Measurements from ENCODE around the gene SPEF2.

The SPEF2 gene

DNA sequence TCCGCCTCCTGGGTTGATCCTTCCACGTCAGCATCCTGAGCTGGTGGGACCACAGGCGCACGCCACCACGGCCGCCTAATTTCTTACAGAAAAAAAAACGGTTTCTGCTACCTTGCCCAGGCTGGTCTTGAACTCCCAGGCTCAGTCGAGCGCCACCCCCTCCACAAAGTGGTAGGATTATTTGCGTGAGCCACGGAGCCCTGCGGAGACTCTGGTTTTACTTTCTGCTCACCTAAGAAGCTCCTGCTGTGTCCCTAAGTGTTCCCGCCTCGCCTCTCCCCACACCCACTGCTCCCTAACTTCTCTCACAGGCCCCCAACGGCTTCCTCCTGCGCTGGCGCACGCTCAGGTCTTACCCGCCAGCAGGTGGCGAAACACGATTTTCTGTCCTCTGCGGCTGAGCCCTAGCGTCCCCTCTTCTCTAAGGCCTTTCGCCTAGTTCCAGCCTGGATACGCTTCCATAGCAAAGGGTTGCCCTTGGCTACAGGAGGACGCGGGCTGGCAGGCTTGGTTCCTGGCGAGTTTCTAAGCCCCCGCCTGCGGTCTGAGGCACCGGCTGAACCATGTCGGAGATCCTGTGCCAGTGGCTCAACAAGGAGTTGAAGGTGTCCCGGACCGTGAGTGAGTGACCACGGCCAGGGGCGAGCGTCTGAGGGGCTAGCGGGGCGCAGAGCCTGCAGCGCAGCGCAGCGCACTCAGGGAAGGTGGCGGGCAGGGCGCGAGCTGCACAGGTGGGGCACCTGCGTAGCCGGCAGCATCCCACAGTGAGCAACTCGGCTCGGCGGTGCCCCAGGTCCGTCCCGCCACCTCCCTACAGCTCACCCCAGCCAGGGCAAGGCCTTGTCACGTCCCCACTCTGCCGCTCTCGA, at the start of gene SPEF2:
Gene SPEF2 (plus strand): TSS at position 429 of the 869 bp plus-strand sequence. CDS start 135 bp downstream, at position 564.
- Histone ChIP-seq H3K9me3 (ENCODE audit: control insufficient read depth, insufficient read depth, low read length) (no peaks in the 10 kb centered on the region), H3K9ac (ENCODE audit: low read depth, low read length) (peak within 1 kb of the TSS; percentile 63; the same call in 1 of the 2 replicates), H3K4me1 (ENCODE audit: insufficient read depth, low read length) (no peaks in the 10 kb centered on the region), H3K36me3 (ENCODE audit: insufficient read depth, low read length) (no peaks in the 10 kb centered on the region)

- H3K36me3 ChIP-seq (ENCODE audit: insufficient read depth, low read length) = no peaks in the 10 kb centered on the region
Observed at GRCh38 chr5:35575578-35575977, 42.1 kb upstream of the SPEF2 start.

DNA sequence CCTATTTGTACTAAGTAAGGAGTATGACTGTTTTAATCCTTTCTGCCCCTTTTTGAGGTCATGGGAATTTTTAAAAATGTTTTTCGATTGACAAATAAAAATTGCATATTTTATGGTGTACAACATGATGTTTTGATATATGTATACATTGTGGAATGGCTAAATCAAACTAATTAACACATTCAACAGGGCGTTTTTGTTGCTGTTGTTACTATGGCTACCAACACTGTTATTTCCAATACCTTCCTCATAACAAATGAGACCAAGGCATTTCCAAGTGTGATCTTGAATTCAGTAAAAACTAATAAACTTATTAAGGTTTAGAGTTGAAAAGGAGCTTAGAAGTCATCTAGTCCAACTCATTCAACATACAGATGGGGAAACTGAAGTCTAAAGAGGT, 30.2 kb upstream of the SPEF2 start:
- H3K4me1 ChIP-seq (ENCODE audit: insufficient read depth, low read length) = no peaks in the 10 kb centered on the region
- no peaks in the 10 kb centered on the region for H3K9me3 ChIP-seq (ENCODE audit: control insufficient read depth, insufficient read depth, low read length)
- H3K9ac ChIP-seq (ENCODE audit: low read depth, low read length) = no peak overlapping the region
- H3K36me3 ChIP-seq (ENCODE audit: insufficient read depth, low read length) = no peaks in the 10 kb centered on the region

More at GRCh38 chr5:35575578-35575977, 42.1 kb upstream of the SPEF2 start:
- no peaks in the 10 kb centered on the region for H3K9me3 ChIP-seq (ENCODE audit: control insufficient read depth, insufficient read depth, low read length)
- H3K9ac ChIP-seq (ENCODE audit: low read depth, low read length) = no peak overlapping the region
- no peaks in the 10 kb centered on the region for H3K4me1 ChIP-seq (ENCODE audit: insufficient read depth, low read length)

DNA sequence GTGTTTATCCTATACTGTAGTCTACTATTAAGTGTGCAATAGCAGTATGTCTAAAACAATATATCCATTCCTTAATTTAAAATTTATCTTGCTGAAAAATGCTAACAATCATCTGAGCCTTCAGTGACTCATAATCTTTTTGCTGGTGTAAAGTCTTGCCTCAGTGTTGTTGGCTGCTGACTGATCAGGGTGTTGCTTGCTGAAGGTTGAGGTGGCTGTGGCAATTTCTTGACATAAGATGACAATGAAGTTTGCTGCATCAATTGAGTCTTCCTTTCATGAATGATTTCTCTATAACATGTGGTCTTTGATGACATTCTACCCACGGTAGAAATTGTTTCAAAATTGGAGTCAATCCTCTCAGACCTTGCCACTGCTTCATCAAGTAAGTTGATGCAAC, 24.3 kb upstream of the SPEF2 start:
- Histone ChIP-seq H3K9ac (ENCODE audit: low read depth, low read length) (no peak overlapping the region), H3K9me3 (ENCODE audit: control insufficient read depth, insufficient read depth, low read length) (no peaks in the 10 kb centered on the region), H3K36me3 (ENCODE audit: insufficient read depth, low read length) (no peaks in the 10 kb centered on the region), H3K4me1 (ENCODE audit: insufficient read depth, low read length) (no peaks in the 10 kb centered on the region)

DNA sequence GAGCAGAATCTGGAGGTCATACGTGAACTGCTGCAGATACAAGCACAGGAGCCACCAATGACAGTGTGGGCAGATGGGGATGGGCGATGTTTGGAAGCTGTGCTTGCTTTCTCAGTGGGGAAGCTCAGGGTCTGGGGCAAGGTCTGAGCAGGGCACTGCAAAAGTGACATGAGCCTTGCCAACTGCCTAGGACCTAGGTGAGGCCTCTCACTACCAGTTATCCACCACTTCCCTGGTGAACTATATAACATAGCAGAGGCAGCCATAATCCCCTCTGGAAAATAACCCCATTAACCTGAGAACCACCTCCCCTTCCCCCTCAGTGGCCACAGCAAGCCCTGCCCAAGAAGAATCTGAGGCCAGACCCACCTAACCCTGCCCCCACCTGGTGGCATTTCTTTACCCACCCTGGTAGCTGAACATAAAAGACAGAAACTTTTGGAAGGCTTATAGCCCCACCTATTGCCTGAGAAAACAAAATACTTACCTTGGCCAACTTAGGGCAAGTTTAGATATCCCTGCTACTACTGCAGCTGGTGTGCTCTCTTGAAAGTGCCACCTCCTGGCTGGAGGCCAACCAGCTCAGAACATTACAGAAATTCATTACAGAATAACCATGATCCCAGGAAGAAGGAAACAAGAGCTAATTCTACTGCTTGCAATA, 18.8 kb upstream of the SPEF2 start:
- Histone ChIP-seq H3K36me3 (ENCODE audit: insufficient read depth, low read length) (no peaks in the 10 kb centered on the region), H3K9me3 (ENCODE audit: control insufficient read depth, insufficient read depth, low read length) (no peaks in the 10 kb centered on the region), H3K4me1 (ENCODE audit: insufficient read depth, low read length) (no peaks in the 10 kb centered on the region)

DNA sequence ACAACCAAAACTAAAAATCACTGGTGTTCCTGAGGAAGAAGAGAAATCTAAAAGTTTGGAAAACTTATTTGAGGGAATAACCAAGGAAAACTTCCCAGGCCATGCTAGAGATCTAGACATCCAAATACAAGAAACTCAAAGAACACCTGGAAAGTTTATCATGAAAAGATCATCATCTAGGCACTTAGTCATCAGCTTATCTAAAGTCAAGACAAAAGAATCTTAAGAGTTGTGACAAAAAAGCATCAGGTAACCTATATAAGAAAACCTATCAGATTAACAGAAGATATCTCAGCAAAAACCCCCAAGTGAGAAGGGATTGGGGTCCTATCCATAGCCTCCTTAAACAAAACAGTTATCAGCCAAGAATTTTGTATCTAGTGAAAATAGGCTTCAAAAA, 17.1 kb upstream of the SPEF2 start:
- Histone ChIP-seq H3K4me1 (ENCODE audit: insufficient read depth, low read length) (no peaks in the 10 kb centered on the region), H3K9me3 (ENCODE audit: control insufficient read depth, insufficient read depth, low read length) (no peaks in the 10 kb centered on the region; the same call in 1 of the 2 replicates), H3K9ac (ENCODE audit: low read depth, low read length) (no peak overlapping the region), H3K36me3 (ENCODE audit: insufficient read depth, low read length) (no peaks in the 10 kb centered on the region)

More for the DNA sequence above, 18.8 kb upstream of the SPEF2 start:
- no peak overlapping the region for H3K9ac ChIP-seq (ENCODE audit: low read depth, low read length)

GRCh38 chr5:35608881-35609779, 8.5 kb upstream of the SPEF2 start:
- H3K4me1 ChIP-seq (ENCODE audit: insufficient read depth, low read length) = no peaks in the 10 kb centered on the region
- H3K9ac ChIP-seq (ENCODE audit: low read depth, low read length) = no peak overlapping the region
- no peaks in the 10 kb centered on the region; the same call in 1 of the 2 replicates for H3K9me3 ChIP-seq (ENCODE audit: control insufficient read depth, insufficient read depth, low read length)
- no peaks in the 10 kb centered on the region for H3K36me3 ChIP-seq (ENCODE audit: insufficient read depth, low read length)

DNA sequence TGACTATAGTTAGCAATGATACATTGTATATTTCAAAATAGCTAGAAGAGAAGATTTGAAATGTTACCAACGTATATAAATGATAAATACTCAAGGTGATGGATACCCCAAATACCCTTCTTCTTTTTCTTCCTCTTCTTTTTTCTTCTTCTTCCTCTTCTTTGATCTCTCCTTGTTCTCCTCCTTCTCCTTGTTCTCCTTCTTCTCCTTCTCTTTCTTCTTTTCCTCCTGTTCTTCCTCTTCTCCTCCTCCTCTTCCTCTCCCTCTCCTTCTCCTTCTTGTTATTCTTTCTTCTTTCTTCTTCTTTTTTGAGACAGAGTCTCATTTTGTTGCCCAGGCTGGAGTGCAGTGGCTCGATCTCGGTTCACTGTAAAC, 616 bp upstream of the SPEF2 start:
- H3K9ac ChIP-seq (ENCODE audit: low read depth, low read length) = peak overlapping the region; percentile 63; the same call in 1 of the 2 replicates
- H3K4me1 ChIP-seq (ENCODE audit: insufficient read depth, low read length) = no peaks in the 10 kb centered on the region

GRCh38 chr5:35618304-35618636, 607 bp downstream of the SPEF2 start:
- Histone ChIP-seq H3K9ac (ENCODE audit: low read depth, low read length) (peak overlapping the region; percentile 63; the same call in 1 of the 2 replicates), H3K9me3 (ENCODE audit: control insufficient read depth, insufficient read depth, low read length) (no peaks in the 10 kb centered on the region), H3K36me3 (ENCODE audit: insufficient read depth, low read length) (no peaks in the 10 kb centered on the region), H3K4me1 (ENCODE audit: insufficient read depth, low read length) (no peaks in the 10 kb centered on the region)

More for the DNA sequence above, 616 bp upstream of the SPEF2 start:
- Histone ChIP-seq H3K36me3 (ENCODE audit: insufficient read depth, low read length) (no peaks in the 10 kb centered on the region), H3K9me3 (ENCODE audit: control insufficient read depth, insufficient read depth, low read length) (no peaks in the 10 kb centered on the region)

DNA sequence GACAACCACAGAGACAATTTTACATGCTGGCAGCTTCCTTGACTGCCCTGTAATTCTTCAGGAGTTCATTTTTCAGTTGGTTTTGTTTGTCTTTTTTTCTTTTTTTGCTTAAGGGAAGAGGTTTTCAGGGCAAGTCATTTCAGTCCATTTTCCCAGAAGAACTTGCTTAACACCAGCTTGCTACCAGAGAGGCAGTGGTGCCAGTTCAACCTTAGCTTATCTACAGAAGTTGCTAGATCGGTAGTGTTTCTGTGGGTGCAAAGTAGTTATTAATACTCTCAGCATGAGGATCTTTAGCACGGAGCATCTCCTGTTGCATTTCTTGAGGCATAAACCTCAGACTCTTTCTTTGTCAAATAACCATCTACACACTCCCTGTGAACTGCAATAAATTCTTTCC, 1.1 kb downstream of the SPEF2 start:
- no peaks in the 10 kb centered on the region for H3K36me3 ChIP-seq (ENCODE audit: insufficient read depth, low read length)
- no peak overlapping the region for H3K9ac ChIP-seq (ENCODE audit: low read depth, low read length)
- H3K4me1 ChIP-seq (ENCODE audit: insufficient read depth, low read length) = no peaks in the 10 kb centered on the region
- no peaks in the 10 kb centered on the region for H3K9me3 ChIP-seq (ENCODE audit: control insufficient read depth, insufficient read depth, low read length)

GRCh38 chr5:35622974-35623373, 5.3 kb downstream of the SPEF2 start:
- Histone ChIP-seq H3K4me1 (ENCODE audit: insufficient read depth, low read length) (no peaks in the 10 kb centered on the region), H3K9ac (ENCODE audit: low read depth, low read length) (no peak overlapping the region), H3K9me3 (ENCODE audit: control insufficient read depth, insufficient read depth, low read length) (no peaks in the 10 kb centered on the region), H3K36me3 (ENCODE audit: insufficient read depth, low read length) (no peaks in the 10 kb centered on the region)

GRCh38 chr5:35623991-35624390, 6.3 kb downstream of the SPEF2 start:
- no peaks in the 10 kb centered on the region for H3K4me1 ChIP-seq (ENCODE audit: insufficient read depth, low read length)
- no peaks in the 10 kb centered on the region for H3K36me3 ChIP-seq (ENCODE audit: insufficient read depth, low read length)
- no peaks in the 10 kb centered on the region for H3K9me3 ChIP-seq (ENCODE audit: control insufficient read depth, insufficient read depth, low read length)
- no peak overlapping the region for H3K9ac ChIP-seq (ENCODE audit: low read depth, low read length)

- Histone ChIP-seq H3K9ac (ENCODE audit: low read depth, low read length) (no peak overlapping the region), H3K9me3 (ENCODE audit: control insufficient read depth, insufficient read depth, low read length) (no peaks in the 10 kb centered on the region), H3K36me3 (ENCODE audit: insufficient read depth, low read length) (no peaks in the 10 kb centered on the region), H3K4me1 (ENCODE audit: insufficient read depth, low read length) (no peaks in the 10 kb centered on the region)
Observed at GRCh38 chr5:35626108-35626507, 8.4 kb downstream of the SPEF2 start.

DNA sequence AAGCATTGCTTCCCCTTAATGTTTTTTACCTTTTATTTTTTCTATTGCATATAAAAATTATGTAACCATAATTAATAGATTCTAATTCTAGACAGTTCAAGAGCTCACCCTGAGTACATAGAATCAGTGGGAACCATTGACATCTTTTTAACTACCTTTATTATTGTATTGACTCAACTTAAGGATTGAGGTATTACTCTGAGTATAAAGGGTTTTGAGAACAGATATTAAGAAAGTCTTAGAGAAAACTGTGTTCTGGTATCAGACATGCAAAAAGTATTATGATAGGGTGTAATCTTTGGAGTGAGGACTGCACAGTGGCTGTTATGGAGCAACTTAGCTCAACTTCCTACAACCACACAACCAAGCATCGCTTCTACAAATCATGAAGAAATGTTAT, 8.9 kb downstream of the SPEF2 start:
- no peak overlapping the region for H3K9ac ChIP-seq (ENCODE audit: low read depth, low read length)
- H3K9me3 ChIP-seq (ENCODE audit: control insufficient read depth, insufficient read depth, low read length) = no peaks in the 10 kb centered on the region
- no peaks in the 10 kb centered on the region for H3K4me1 ChIP-seq (ENCODE audit: insufficient read depth, low read length)
- H3K36me3 ChIP-seq (ENCODE audit: insufficient read depth, low read length) = no peaks in the 10 kb centered on the region

Measured in ES-I3 (cell line).